ENCODE data around the gene ZBTB46. TPM values are rescaled to one million over a fixed set of nuclear protein-coding genes. Genes with fewer than 3 reads are reported as not detected.

Gene ZBTB46
- polyA plus RNA-seq, 3 donors from 2014 or later: 0.16 to 0.32 (median 0.32) TPM

GRCh38 chr20:63707558-63708300, 123.3 kb downstream of the ZBTB46 start, which contains the start of the genes ARFRP1 and ZGPAT:
Gene ARFRP1 (minus strand): TSS chr20:63707976. CDS start chr20:63707091, 885 bp downstream.
Gene ZGPAT (plus strand): TSS chr20:63708039. CDS start chr20:63708581, 542 bp downstream.
- DNase-seq: peak; percentile 85 to 88 (median 88)
- H3K4me3 Mint-ChIP-seq: peak within 1 kb of the TSS; percentile 84 to 89 (median 85)
- peaks cover 8 to 29% (median 15%) of the 10 kb centered on the region in 3 donors for H3K36me3 Mint-ChIP-seq
- H3K27ac Mint-ChIP-seq: peak within 1 kb of the TSS; percentile 83 to 91 (median 88)
- H3K4me1 Mint-ChIP-seq: peaks cover 51 to 52% of the 10 kb centered on the region in 2 donors
- H3K27me3 Mint-ChIP-seq (ENCODE audit: low read depth in 3 of 3): peaks cover 0 to 11% (median 5%) of the 10 kb centered on the region in 3 donors
- H3K9me3 Mint-ChIP-seq: no peaks in the 10 kb centered on the region

- peaks cover 0 to 11% (median 5%) of the 10 kb centered on the region in 3 donors for H3K27me3 Mint-ChIP-seq (ENCODE audit: low read depth in 3 of 3)
- H3K36me3 Mint-ChIP-seq: peaks cover under 1 to 22% (median 10%) of the 10 kb centered on the region in 3 donors
- peak overlapping the region; percentile 83 to 91 (median 88) for H3K27ac Mint-ChIP-seq
- DNase-seq: peak; percentile 42 to 48 (median 47)
- no peaks in the 10 kb centered on the region for H3K9me3 Mint-ChIP-seq
- H3K4me3 Mint-ChIP-seq: peak overlapping the region; percentile 84 to 89 (median 85)
- H3K4me1 Mint-ChIP-seq: peaks cover 44 to 48% of the 10 kb centered on the region in 2 donors
These were observed 124.1 kb downstream of the ZBTB46 start for GRCh38 chr20:63706852-63707557.

GRCh38 chr20:63706027-63706695, 124.9 kb downstream of the ZBTB46 start:
- H3K27me3 Mint-ChIP-seq (ENCODE audit: low read depth in 3 of 3): peaks cover 0 to 10% (median 5%) of the 10 kb centered on the region in 3 donors
- peaks cover 38 to 46% of the 10 kb centered on the region in 2 donors for H3K4me1 Mint-ChIP-seq
- peak overlapping the region; percentile 84 to 89 (median 85) for H3K4me3 Mint-ChIP-seq
- no peaks in the 10 kb centered on the region for H3K9me3 Mint-ChIP-seq
- peak overlapping the region; percentile 83 to 91 (median 88) for H3K27ac Mint-ChIP-seq
- H3K36me3 Mint-ChIP-seq: peaks cover 0 to 19% (median 9%) of the 10 kb centered on the region in 3 donors
- no peak for DNase-seq

- no peak for DNase-seq
- Mint-ChIP-seq H3K4me3 (peak overlapping the region in 4 of 5 donors; percentile 35 to 50 (median 40)), H3K9me3 (no peaks in the 10 kb centered on the region), H3K36me3 (peaks cover 0 to 12% (median 5%) of the 10 kb centered on the region in 3 donors), H3K27me3 (ENCODE audit: low read depth in 3 of 3) (peaks cover 0 to 7% (median 5%) of the 10 kb centered on the region in 3 donors), H3K27ac (peak overlapping the region in 4 of 6 donors; percentile 24 to 88 (median 66)), H3K4me1 (peaks cover 31 to 39% of the 10 kb centered on the region in 2 donors)
These were observed 125.6 kb downstream of the ZBTB46 start for GRCh38 chr20:63705232-63706026.

GRCh38 chr20:63704749-63705117, 126.3 kb downstream of the ZBTB46 start:
- H3K9me3 Mint-ChIP-seq: no peaks in the 10 kb centered on the region
- peaks cover 27 to 34% of the 10 kb centered on the region in 2 donors for H3K4me1 Mint-ChIP-seq
- peaks cover 0 to 7% (median 5%) of the 10 kb centered on the region in 3 donors for H3K27me3 Mint-ChIP-seq (ENCODE audit: low read depth in 3 of 3)
- H3K27ac Mint-ChIP-seq: peak overlapping the region in 3 of 6 donors; percentile 48 to 72 (median 59)
- DNase-seq: no peak
- no peak overlapping the region for H3K4me3 Mint-ChIP-seq
- H3K36me3 Mint-ChIP-seq: peaks cover 0 to 9% (median 3%) of the 10 kb centered on the region in 3 donors

- DNase-seq: no peak
- no peak overlapping the region for H3K27ac Mint-ChIP-seq
- H3K4me3 Mint-ChIP-seq: peak overlapping the region in 1 of 5 donors; percentile 32
- peaks cover 0 to 9% (median 3%) of the 10 kb centered on the region in 3 donors for H3K36me3 Mint-ChIP-seq
- H3K4me1 Mint-ChIP-seq: peaks cover 24 to 32% of the 10 kb centered on the region in 2 donors
- peaks cover 0 to 7% (median 5%) of the 10 kb centered on the region in 3 donors for H3K27me3 Mint-ChIP-seq (ENCODE audit: low read depth in 3 of 3)
- H3K9me3 Mint-ChIP-seq: no peaks in the 10 kb centered on the region
These were observed 126.9 kb downstream of the ZBTB46 start for GRCh38 chr20:63703976-63704748.

- Mint-ChIP-seq H3K4me3 (no peak overlapping the region), H3K9me3 (no peaks in the 10 kb centered on the region), H3K4me1 (peaks cover 18 to 25% of the 10 kb centered on the region in 2 donors), H3K27ac (no peak overlapping the region), H3K36me3 (peaks cover 0 to 6% (median 3%) of the 10 kb centered on the region in 3 donors), H3K27me3 (ENCODE audit: low read depth in 3 of 3) (peaks cover 0 to 5% (median 2%) of the 10 kb centered on the region in 3 donors)
- DNase-seq: no peak
These were observed 127.5 kb downstream of the ZBTB46 start for GRCh38 chr20:63703471-63703975.

GRCh38 chr20:63702751-63703470, 128.2 kb downstream of the ZBTB46 start:
- H3K36me3 Mint-ChIP-seq: peaks cover 0 to 6% (median 3%) of the 10 kb centered on the region in 3 donors
- H3K4me1 Mint-ChIP-seq: peaks cover 15 to 24% of the 10 kb centered on the region in 2 donors
- H3K27ac Mint-ChIP-seq: peak overlapping the region in 1 of 6 donors; percentile 58
- no peak overlapping the region for H3K4me3 Mint-ChIP-seq
- no peaks in the 10 kb centered on the region for H3K9me3 Mint-ChIP-seq
- no peak for DNase-seq
- H3K27me3 Mint-ChIP-seq (ENCODE audit: low read depth in 3 of 3): peaks cover 0 to 5% (median 2%) of the 10 kb centered on the region in 3 donors

GRCh38 chr20:63702036-63702665, 128.9 kb downstream of the ZBTB46 start:
- Mint-ChIP-seq H3K4me1 (peaks cover 15 to 27% of the 10 kb centered on the region in 2 donors), H3K27me3 (ENCODE audit: low read depth in 3 of 3) (peaks cover 0 to 5% (median 2%) of the 10 kb centered on the region in 3 donors), H3K4me3 (no peak overlapping the region), H3K27ac (no peak overlapping the region), H3K9me3 (no peaks in the 10 kb centered on the region), H3K36me3 (peaks cover 0 to 6% (median 3%) of the 10 kb centered on the region in 3 donors)
- DNase-seq: no peak

GRCh38 chr20:63701329-63702035, 129.6 kb downstream of the ZBTB46 start:
- Mint-ChIP-seq H3K27ac (no peak overlapping the region), H3K4me1 (peaks cover 9 to 21% of the 10 kb centered on the region in 2 donors), H3K27me3 (ENCODE audit: low read depth in 3 of 3) (peaks cover 0 to 3% (median 0%) of the 10 kb centered on the region in 3 donors), H3K36me3 (peaks cover 0 to 3% (median 3%) of the 10 kb centered on the region in 3 donors), H3K9me3 (no peaks in the 10 kb centered on the region), H3K4me3 (no peak overlapping the region)
- no peak for DNase-seq

- DNase-seq: no peak
- H3K4me1 Mint-ChIP-seq: peaks cover 6 to 16% of the 10 kb centered on the region in 2 donors
- peaks cover 0 to 3% (median 3%) of the 10 kb centered on the region in 3 donors for H3K36me3 Mint-ChIP-seq
- H3K4me3 Mint-ChIP-seq: no peak overlapping the region
- H3K27ac Mint-ChIP-seq: no peak overlapping the region
- H3K9me3 Mint-ChIP-seq: no peaks in the 10 kb centered on the region
- peaks cover 3 to 5% (median 3%) of the 10 kb centered on the region in 3 donors for H3K27me3 Mint-ChIP-seq (ENCODE audit: low read depth in 3 of 3)
These were observed 130.1 kb downstream of the ZBTB46 start for GRCh38 chr20:63701051-63701328.

All from immature natural killer cell (primary cell).